Colonic mucosa (tissue), 4 donors: Measurements from ENCODE around the gene MAGEA9B. TPM values are rescaled to one million over a fixed set of nuclear protein-coding genes. Genes with fewer than 3 reads are reported as not detected.
"Not testable (repeated sequence)": the region's sequence is repeated elsewhere in the genome, so short reads cannot be mapped to it uniquely, and the experiment has no call there.

Experiments
- DNase-seq: peaks from one replicate; pipeline ENCODE4 v3.0.0-alpha.2; 2020
- H3K27ac ChIP-seq: fragments of 200-600 bp; one replicate; pipeline ENCODE4 v1.8.0; 2021
- H3K27me3 ChIP-seq: fragments of 200-600 bp; one replicate; pipeline ENCODE4 v1.8.0; 2021
- H3K36me3 ChIP-seq: fragments of 200-600 bp; one replicate; pipeline ENCODE4 v1.8.0; 2021
- H3K4me1 ChIP-seq: fragments of 200-600 bp; one replicate; pipeline ENCODE4 v1.8.0; 2021; ENCODE audit warnings: mild to moderate bottlenecking
- H3K4me3 ChIP-seq: fragments of 200-600 bp; one replicate; pipeline ENCODE4 v1.8.0; 2021
- H3K9ac ChIP-seq, 2 donors: one replicate each; pipeline ENCODE4 v1.7.0; 2013; ENCODE audit warnings: control low read depth in 2 of 2, low read depth in 2 of 2, low read length in 2 of 2
- H3K9me3 ChIP-seq: fragments of 200-600 bp; one replicate; pipeline ENCODE4 v1.8.0; 2021
- CTCF ChIP-seq: fragments of 200-600 bp; IDR thresholded peaks from one replicate; pipeline ENCODE4 v1.8.0; 2022; ENCODE audit warnings: antibody characterized with exemption, mild to moderate bottlenecking
- intact Hi-C: fragments of 100-400 bp; cut with DNase I; formaldehyde crosslinking; loops from one replicate; pipeline ENCODE4 v1.14.1; 2022
- total RNA-seq, 2 donors: library from RNA; stranded (reverse); fragmentation: NEBNext Ultra II Directional in 1 of 2; extraction: Animal tissue kit (Norgen Biotek cat#: 25700) in 1 of 2; gene quantifications; one replicate each; pipeline ENCODE4 v1.2.1, GENCODE V29; 2021
- donor health status: healthy.
- donor health status: DM: no; HTN: no; CAD: no.
- donor health status: DM: no; HTN: no; CAD: no.

MAGEA9B gene
- total RNA-seq, 2 donors from 2014 or later: not detected

- intact Hi-C loops: no loop called here
- no peak overlapping the region for H3K27ac ChIP-seq
- H3K4me3 ChIP-seq: no peak overlapping the region
- H3K4me1 ChIP-seq: no peaks in the 10 kb centered on the region
- TF ChIP-seq CTCF: no peak
- H3K9me3 ChIP-seq: no peaks in the 10 kb centered on the region
- no peaks in the 10 kb centered on the region for H3K27me3 ChIP-seq
- no peak for DNase-seq
- H3K36me3 ChIP-seq: no peaks in the 10 kb centered on the region
- no peak overlapping the region for H3K9ac ChIP-seq
Observed at GRCh38 chrX:149567621-149568417, 19.4 kb downstream of the MAGEA9B start.

GRCh38 chrX:149563359-149563758 lies 23.9 kb downstream of the MAGEA9B start:
- Histone ChIP-seq H3K27ac (no peak overlapping the region), H3K4me1 (no peaks in the 10 kb centered on the region), H3K9ac (no peak overlapping the region), H3K36me3 (no peaks in the 10 kb centered on the region), H3K9me3 (no peaks in the 10 kb centered on the region), H3K4me3 (no peak overlapping the region), H3K27me3 (no peaks in the 10 kb centered on the region)
- intact Hi-C loops: no loop called here
- TF ChIP-seq CTCF: no peak
- no peak for DNase-seq

- H3K9me3 ChIP-seq: not testable (repeated sequence)
Observed at GRCh38 chrX:149555251-149555650, 32.0 kb downstream of the MAGEA9B start.

GRCh38 chrX:149551939-149552248 lies 35.4 kb downstream of the MAGEA9B start:
- H3K9me3 ChIP-seq, H3K36me3 ChIP-seq, DNase-seq, H3K4me1 ChIP-seq, H3K9ac ChIP-seq, H3K27me3 ChIP-seq, intact Hi-C loops, H3K4me3 ChIP-seq, H3K27ac ChIP-seq: not testable (repeated sequence)

More at GRCh38 chrX:149555251-149555650, 32.0 kb downstream of the MAGEA9B start:
- H3K27me3 ChIP-seq, H3K4me1 ChIP-seq, H3K9ac ChIP-seq, H3K27ac ChIP-seq, DNase-seq, H3K4me3 ChIP-seq, H3K36me3 ChIP-seq, intact Hi-C loops: not testable (repeated sequence)

- H3K27me3 ChIP-seq, H3K9ac ChIP-seq, H3K27ac ChIP-seq, H3K4me1 ChIP-seq, H3K36me3 ChIP-seq, DNase-seq, H3K4me3 ChIP-seq, intact Hi-C loops, H3K9me3 ChIP-seq: not testable (repeated sequence)
Observed at GRCh38 chrX:149551245-149551938, 35.9 kb downstream of the MAGEA9B start.

- intact Hi-C loops: not testable (repeated sequence)
Observed at GRCh38 chrX:149550454-149550853, 36.8 kb downstream of the MAGEA9B start.

GRCh38 chrX:149549701-149550100 lies 37.6 kb downstream of the MAGEA9B start, which contains the start of gene HSFX3:
TSS of gene HSFX3 (minus strand) at chrX:149549924. CDS start at chrX:149549852, 72 bp downstream.
- DNase-seq, H3K4me1 ChIP-seq, H3K27me3 ChIP-seq, intact Hi-C loops, H3K4me3 ChIP-seq, H3K9ac ChIP-seq, H3K9me3 ChIP-seq, H3K36me3 ChIP-seq, H3K27ac ChIP-seq: not testable (repeated sequence)

More at GRCh38 chrX:149550454-149550853, 36.8 kb downstream of the MAGEA9B start:
- not testable (repeated sequence) for H3K9me3 ChIP-seq, DNase-seq, H3K4me3 ChIP-seq, H3K27ac ChIP-seq, H3K27me3 ChIP-seq, H3K4me1 ChIP-seq, H3K9ac ChIP-seq, H3K36me3 ChIP-seq

- H3K27me3 ChIP-seq, H3K4me3 ChIP-seq, H3K4me1 ChIP-seq, H3K9ac ChIP-seq, intact Hi-C loops, H3K9me3 ChIP-seq, H3K36me3 ChIP-seq, DNase-seq, H3K27ac ChIP-seq: not testable (repeated sequence)
Observed at GRCh38 chrX:149547782-149548181, 39.5 kb downstream of the MAGEA9B start.

GRCh38 chrX:149546962-149547361 lies 40.3 kb downstream of the MAGEA9B start:
- H3K9ac ChIP-seq, H3K4me1 ChIP-seq, H3K9me3 ChIP-seq, H3K27ac ChIP-seq, H3K4me3 ChIP-seq, H3K36me3 ChIP-seq, intact Hi-C loops, H3K27me3 ChIP-seq, DNase-seq: not testable (repeated sequence)

- intact Hi-C loops, H3K4me1 ChIP-seq, H3K9ac ChIP-seq, H3K36me3 ChIP-seq, DNase-seq, H3K27me3 ChIP-seq, H3K27ac ChIP-seq, H3K9me3 ChIP-seq, H3K4me3 ChIP-seq: not testable (repeated sequence)
Observed at GRCh38 chrX:149545545-149546543, 41.4 kb downstream of the MAGEA9B start.
